NCI-H1092 (cell line): ENCODE data around the gene HLA-DPB1.
"Not testable (repeated sequence)": the region's sequence is repeated elsewhere in the genome, so short reads cannot be mapped to it uniquely, and the experiment has no call there.

Experiments
- DNase-seq: peaks from one replicate; lab custom pipeline; 2025; lab: John Stamatoyannopoulos, UW

The HLA-DPB1 gene

GRCh38 chr6:33075568-33076405 lies at the start of gene HLA-DPB1:
Gene HLA-DPB1 (plus strand): TSS chr6:33075990. CDS start chr6:33076042, 52 bp downstream.
- DNase-seq, result no peak

GRCh38 chr6:33028220-33028849 lies 47.5 kb upstream of the HLA-DPB1 start:
- DNase-seq, result no peak

GRCh38 chr6:33029328-33030184 lies 46.2 kb upstream of the HLA-DPB1 start:
- DNase-seq, result no peak

DNA sequence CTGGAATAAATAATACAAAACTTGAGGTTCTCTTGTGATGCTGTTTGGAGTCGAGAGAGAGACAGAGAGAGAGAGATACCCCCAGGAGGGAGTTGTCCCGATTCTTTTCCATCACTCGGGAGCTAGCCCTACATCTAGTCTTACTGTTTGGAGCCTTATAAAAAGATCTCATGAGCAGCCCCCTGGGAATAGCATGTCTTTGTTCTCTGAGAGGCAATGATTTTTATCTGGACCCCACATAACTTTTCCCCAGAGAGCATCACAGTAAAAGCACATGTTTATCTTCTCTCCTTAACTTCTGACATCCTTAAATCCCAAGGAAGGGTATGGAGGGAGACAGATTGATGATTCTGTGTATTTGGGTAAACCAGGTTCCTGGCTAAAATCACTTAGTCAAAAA lies 45.5 kb upstream of the HLA-DPB1 start:
- DNase-seq, result no peak

DNA sequence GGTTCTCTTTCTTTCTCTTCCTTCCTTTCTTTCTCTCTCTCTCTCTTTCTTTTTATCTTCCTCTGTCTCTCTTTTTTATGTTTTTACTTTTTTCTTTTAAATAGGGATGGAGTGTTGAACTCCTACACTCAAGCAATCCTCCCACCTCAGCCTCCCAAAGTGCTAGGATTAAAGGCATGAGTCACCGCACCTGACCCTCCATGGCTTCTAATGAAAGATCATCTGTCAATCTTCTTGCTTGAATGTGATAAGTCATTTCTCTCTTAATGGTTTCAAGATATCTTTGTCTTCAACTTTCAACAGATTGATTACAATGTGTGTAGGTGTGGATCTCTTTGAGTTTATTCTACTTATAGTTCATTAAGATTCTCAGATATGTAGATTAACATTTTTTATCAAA lies 41.2 kb upstream of the HLA-DPB1 start:
- DNase-seq, result no peak

DNA sequence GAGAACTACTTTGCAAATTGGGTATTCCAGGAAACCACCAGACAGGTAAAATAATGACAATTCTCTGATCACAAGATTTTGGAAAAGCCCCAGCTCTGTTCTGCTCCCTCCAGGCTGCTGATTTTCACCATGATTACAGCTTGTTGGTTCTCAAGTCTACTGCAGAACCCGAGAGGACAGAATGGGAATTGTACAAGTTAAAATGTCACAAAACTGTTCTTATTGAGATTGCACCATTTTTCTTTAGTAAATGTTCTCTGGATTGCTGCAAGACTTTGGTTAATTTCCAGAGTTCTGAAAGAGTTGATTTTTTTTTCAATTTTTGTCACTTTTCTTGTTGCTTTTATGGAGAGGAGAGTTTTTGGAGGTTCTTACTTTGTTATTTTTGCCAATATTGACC lies 39.3 kb upstream of the HLA-DPB1 start:
- DNase-seq, result no peak

DNA sequence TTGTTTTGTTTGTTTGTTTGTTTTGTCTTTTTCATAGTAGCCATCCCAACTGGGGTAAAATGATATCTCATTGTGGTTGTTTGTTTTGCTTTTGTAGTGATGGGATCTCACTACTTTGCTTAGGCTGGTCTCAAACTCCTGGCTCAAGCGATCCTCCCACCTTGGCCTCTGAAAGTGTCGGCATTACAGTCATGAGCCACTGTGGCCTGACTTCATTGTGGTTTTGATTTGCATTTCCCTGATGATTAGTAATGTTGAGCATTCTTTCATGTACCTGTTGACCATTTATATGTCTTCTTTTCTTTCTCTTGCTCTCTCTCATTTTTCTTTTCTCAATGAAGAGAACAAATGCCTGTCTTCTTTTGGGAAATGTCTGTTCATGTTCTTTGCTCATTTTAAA lies 35.6 kb upstream of the HLA-DPB1 start:
- DNase-seq, result no peak

DNA sequence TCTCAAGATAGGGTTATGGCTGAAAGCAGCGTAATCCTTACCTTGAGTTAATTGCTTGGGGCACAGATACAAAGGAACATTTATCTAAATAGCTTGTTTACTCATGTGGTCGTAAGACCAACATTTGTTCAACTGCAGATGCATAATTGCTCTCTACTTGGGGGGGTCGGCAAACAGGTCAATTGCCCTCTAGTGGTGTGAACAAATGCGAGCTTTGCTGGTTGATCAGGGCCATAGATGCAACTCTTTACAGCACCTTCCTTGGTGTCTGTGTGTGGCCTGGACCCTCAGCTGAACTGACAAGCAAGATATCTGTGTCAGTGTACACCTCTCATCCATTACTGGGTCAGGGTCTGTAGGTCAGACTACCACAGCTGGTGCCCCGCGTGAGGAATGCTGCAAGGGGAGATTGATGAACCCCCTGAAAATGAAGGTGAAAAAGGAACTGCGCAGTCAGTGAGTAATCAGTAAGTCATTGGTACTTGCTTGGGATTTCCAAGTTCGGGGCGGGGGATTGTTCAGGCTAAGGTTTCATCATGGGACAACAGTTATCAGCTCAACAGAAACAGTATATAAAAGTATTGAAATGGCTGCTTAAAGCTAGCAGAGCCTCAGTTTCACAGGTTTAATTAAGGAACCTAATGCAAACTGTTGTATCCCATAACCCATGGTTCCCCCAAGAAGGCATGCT lies 26.3 kb upstream of the HLA-DPB1 start:
- DNase-seq, result no peak

DNA sequence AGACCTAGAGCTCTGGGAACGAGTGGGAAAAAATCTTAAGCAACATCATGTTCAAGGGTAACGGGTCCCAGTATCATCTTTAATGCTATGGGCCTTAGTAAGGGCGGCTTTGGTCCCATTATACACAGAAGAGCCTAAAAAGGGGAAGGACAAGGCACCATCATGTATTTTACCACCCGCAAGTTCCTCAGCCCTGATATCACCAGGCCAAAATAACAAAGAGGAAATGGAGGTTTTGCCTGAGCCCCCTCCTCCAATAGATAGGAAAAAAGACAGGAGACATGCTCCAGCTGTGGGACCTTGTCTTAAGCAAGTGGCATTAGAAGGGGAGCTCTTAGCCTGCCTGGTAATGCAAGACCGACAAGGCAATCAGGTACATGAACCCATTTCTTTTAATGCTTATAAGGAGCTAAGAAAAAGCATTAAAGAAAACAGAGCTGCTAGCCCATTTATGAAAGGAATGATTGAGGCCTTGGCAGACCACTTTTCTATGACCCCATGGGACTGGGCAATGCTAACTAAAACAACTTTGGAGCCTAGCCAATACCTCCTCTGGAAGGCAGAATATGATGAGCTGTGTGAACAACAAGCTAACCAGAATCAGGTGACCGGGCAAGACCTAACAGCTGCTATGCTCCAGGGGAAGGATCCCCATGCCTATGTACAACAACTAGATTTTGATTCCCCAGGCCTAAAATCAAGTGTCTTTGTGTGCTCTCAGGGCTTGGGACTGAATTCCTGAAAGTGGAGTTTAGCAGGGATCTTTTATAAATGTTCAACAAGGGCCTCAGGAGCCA lies 25.6 kb upstream of the HLA-DPB1 start:
- no peak for DNase-seq

DNA sequence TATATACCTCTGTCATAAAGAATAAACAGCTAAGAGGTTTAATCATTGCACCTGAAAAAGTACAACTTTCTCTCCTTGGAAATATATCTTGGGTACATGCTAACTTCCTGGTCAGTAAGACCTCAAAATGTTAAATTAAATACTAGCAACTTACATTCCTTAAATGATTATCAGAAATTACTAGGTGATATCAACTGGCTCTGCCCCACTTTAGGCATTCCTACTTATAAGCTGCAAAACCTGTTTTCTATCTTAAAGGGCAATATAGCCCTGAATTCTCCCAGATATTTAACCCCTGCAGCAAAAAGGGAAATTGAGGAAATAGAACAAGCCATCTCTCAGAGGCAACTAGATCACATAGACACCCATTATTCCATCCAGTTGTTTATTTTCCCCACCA lies 23.2 kb upstream of the HLA-DPB1 start:
- no peak for DNase-seq

GRCh38 chr6:33053230-33053629 lies 22.6 kb upstream of the HLA-DPB1 start:
- DNase-seq, result no peak

- DNase-seq, result no peak
Observed at GRCh38 chr6:33057222-33058150, 18.3 kb upstream of the HLA-DPB1 start.

DNA sequence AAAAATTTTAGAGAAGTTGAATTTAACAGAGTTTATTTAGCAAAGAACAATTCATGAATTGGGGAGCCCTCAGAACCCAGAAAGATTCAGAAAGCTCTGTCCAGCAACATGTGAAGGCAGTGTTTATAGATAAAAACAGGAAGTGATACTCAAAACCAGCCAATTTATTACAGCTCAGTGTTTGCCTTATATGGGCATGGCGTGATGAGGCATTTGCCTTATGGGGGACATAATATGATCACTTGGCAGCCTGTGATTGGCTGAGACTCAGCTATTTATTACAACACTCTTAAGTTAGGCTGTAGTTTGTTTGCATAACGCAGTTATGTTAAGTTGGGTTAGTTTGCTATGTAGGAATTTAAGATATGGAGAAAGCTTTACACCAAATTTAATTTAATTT lies 13.8 kb upstream of the HLA-DPB1 start:
- no peak for DNase-seq

DNA sequence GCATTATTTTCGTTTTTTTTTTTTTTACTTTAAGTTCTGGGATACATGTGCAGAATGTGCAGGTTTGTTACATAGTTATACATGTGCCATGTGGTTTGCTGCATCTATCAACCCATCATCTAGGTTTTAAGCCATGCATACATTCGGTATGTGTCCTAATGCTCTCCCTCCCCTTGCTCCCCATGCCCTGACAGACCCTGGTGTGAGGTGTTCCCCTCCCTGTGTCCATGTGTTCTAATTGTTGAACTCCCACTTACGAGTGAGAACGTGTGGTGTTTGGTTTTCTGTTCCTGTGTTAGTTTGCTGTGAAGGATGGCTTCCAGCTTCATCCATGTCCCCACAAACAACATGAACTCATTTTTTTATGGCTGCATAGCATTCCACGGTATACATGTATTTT lies 12.4 kb upstream of the HLA-DPB1 start:
- DNase-seq, result not testable (repeated sequence)

DNA sequence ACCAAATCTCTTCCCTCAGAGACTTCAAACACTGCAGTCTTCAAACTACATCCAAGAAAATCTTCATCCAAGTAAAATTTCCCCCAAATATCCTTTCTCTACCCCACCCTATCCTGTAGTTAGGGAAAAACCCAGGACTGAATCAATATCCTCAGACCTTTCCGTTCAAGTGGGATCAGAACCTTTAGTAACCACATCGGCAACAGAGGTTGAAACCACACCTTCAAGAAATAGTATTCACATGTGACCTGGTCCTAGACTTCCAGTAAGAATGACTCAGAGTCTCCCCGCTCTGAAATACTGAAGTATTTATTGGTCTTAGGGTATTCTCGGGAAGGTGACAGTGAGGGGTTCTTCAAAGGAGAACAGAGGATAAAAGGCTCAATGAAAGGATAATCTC lies 11.1 kb upstream of the HLA-DPB1 start:
- no peak for DNase-seq

DNA sequence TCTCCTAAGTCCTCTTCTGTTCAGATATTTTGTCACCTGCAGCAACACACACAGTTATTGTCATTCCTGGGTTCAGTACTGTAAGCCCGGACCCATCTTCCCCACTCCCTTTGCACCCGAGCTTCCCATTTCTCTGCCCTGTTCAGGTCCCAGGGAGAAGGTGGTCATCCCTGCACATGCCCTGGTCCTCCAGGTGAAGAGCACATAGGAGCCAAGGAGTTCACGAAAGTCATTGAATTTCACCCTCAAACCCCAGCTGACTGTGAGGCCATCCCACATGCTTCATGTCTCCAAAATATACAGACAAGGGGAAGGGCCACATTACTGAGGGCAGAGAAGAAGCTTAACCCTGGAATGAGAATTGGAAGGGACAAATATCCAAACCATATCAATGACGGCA lies 10.5 kb upstream of the HLA-DPB1 start:
- DNase-seq, result no peak

DNA sequence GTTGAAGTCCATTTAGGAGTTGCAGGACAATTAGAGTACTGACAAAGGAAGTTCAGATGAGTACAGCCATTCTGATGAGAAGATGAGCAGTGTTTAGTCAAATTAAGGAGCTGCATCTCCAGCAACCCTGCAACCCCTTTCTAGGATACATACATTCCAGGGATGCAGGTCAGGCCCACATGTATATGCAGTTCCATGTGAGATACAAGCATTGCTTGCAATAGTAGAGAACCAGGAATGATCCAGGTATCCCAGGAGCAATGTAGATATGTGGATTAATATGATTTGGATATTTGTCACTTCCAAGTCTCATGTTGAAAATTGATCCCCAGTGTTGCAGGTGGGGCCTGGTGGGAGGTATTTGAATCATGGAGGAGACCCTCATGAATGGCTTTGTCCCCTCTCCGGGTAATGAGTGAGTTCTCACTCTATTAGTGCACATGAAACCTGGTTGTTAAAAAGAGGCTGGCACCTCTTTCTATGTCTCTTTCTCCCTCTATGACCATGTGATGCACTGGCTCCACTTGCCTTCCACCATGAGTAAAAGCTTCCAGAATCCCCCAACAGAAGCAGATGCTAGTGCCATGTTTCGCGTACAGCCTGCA lies 8.8 kb upstream of the HLA-DPB1 start:
- no peak for DNase-seq

DNA sequence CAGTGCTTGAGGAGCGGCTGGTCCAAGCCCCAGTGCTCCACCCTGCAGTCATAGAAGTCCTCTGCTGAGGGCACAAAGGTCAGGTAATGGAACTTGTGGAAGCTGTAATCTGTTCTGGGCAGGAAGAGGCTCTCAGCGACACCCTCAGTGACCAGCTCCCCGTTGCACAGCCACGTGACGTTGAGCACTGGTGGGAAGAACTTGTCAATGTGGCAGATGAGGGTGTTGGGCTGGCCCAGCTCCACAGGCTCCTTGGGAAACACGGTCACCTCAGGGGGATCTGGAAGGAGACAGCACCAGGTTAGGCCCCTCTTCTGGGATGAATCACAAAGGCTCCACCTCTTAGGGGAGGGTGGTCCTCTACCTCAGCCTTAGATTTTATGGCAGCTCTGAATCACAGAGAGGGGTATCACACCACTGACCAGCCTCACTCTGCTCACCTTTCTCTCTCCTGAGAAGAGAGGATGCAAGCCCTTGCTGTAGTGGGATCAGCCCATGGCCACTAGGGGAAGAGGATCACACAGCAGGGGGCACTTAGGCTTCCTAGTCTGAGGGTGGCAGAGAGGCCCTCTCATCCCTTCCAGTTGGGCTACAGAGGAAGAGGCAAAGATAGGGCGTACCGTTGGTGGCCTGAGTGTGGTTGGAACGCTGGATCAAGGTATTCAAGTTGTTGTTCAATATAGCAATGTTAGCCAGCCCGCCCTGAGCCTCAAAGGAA lies 6.6 kb upstream of the HLA-DPB1 start:
- no peak for DNase-seq

GRCh38 chr6:33070909-33071308 lies 4.9 kb upstream of the HLA-DPB1 start:
- DNase-seq, result no peak
